Prostate gland (tissue), 2 donors: ENCODE data around the gene CFAP210. TPM values are rescaled to one million over a fixed set of nuclear protein-coding genes. Genes with fewer than 3 reads are reported as not detected.

Experiments
- DNase-seq: peaks from one replicate; pipeline ENCODE4 v3.0.0-alpha.2; 2019; ENCODE audit warnings: low spot score
- H3K27ac ChIP-seq, 2 donors: fragments of 200-600 bp; sonication (generic); 2 replicates each; pipeline ENCODE4 v1.5.1; 2017 to 2019
- H3K27me3 ChIP-seq: fragments of 200-600 bp; sonication (generic); replicated peaks from 2 replicates; pipeline ENCODE4 v1.5.1; 2019; ENCODE audit not compliant: insufficient read depth
- H3K36me3 ChIP-seq, 2 donors: fragments of 200-600 bp; sonication (generic); 1 replicate in 1 of 2; 2 replicates in 1 of 2; pipeline versions ENCODE4 v1.5.1 to v1.8.1; 2017 to 2019
- H3K4me1 ChIP-seq: fragments of 200-600 bp; sonication (generic); replicated peaks from 2 replicates; pipeline ENCODE4 v1.5.1; 2019
- H3K4me3 ChIP-seq, 2 donors: fragments of 200-600 bp; sonication (generic); 2 replicates each; pipeline ENCODE4 v1.5.1; 2017 to 2019
- H3K9me3 ChIP-seq: fragments of 200-600 bp; sonication (generic); 2 replicates; pipeline ENCODE4 v1.5.1; 2017
- CTCF ChIP-seq, 4 experiments: fragments of 200-600 bp in 2 of 4; fragments of 450-650 bp in 2 of 4; sonication (generic) in 2 of 4; IDR thresholded peaks; 1 replicate in 3 of 4; 2 replicates in 1 of 4; pipeline ENCODE4 v1.5.1; 2016 to 2019; ENCODE audit warnings: antibody characterized with exemption in 4 of 4, mild to moderate bottlenecking in 2 of 4, moderate library complexity in 2 of 4
- POLR2A ChIP-seq: fragments of 450-650 bp; IDR thresholded peaks from one replicate; pipeline ENCODE4 v1.6.1; 2016; ENCODE audit warnings: antibody characterized with exemption, mild to moderate bottlenecking
- POLR2AphosphoS5 ChIP-seq: sonication (generic); formaldehyde crosslinking; IDR thresholded peaks from one replicate; pipeline ENCODE4 v1.6.1; 2017; ENCODE audit warnings: antibody characterized with exemption
- WGBS: methylation state at CpG from one replicate; pipeline ENCODE4 v1.1.5; 2018; 5-methylcytosine and 5-hydroxymethylcytosine counted together
- intact Hi-C: fragments of 100-400 bp; cut with DNase I; formaldehyde crosslinking; loops from one replicate; pipeline ENCODE4 v1.14.2; 2022
- total RNA-seq, 2 donors: library from RNA; depleted of rRNA; stranded (reverse); fragments of >200 nt; gene quantifications; one replicate each; pipeline ENCODE4 v1.1.0, GENCODE V29; 2016

The CFAP210 gene
- 1 to 10 TPM in 1 of 2 donors, under 1 TPM in 1; 0.27 to 1.0 TPM for total RNA-seq

- no peaks in the 10 kb centered on the region for H3K4me1 ChIP-seq
- 1% methylated on average over 60 of the region's 63 CpGs for WGBS
- no peaks in the 10 kb centered on the region for H3K36me3 ChIP-seq
- no peaks in the 10 kb centered on the region for H3K27me3 ChIP-seq
- H3K9me3 ChIP-seq = no peaks in the 10 kb centered on the region
- intact Hi-C loops = loop anchor here (10.0 kb wide), 1 partner anchor 110 kb away; the partner anchor contains the start of gene PPIG
- TF ChIP-seq POLR2A = peak; percentile 85
- TF ChIP-seq CTCF (IDR thresholded peaks at IDR 0.05) = peak in 1 of 4 experiments; percentile 30
- TF ChIP-seq POLR2AphosphoS5 = peak; percentile 97
- peak within 1 kb of the TSS; percentile 89 to 91 for H3K27ac ChIP-seq
- DNase-seq = peak; percentile 99
- peak within 1 kb of the TSS; percentile 71 to 78 for H3K4me3 ChIP-seq
These were observed at the start of gene CFAP210, which contains the start of gene PHOSPHO2 for GRCh38 chr2:169694113-169694893. TSS of gene CFAP210 (minus strand) at chr2:169694405. CDS start at chr2:169694327, 78 bp downstream. TSS of gene PHOSPHO2 (plus strand) at chr2:169694469. CDS start at chr2:169700972, 6,503 bp downstream.

- Histone ChIP-seq H3K4me3 (no peak overlapping the region), H3K9me3 (no peaks in the 10 kb centered on the region), H3K27me3 (no peaks in the 10 kb centered on the region), H3K4me1 (no peaks in the 10 kb centered on the region), H3K27ac (no peak overlapping the region), H3K36me3 (no peaks in the 10 kb centered on the region)
- DNase-seq = no peak
- TF ChIP-seq POLR2AphosphoS5 (no peak), CTCF (IDR thresholded peaks at IDR 0.05) (no peak), POLR2A (no peak)
- intact Hi-C loops = no loop called here
- 80% methylated on average over 4 of the region's 4 CpGs for WGBS
These were observed 49.3 kb upstream of the CFAP210 start for GRCh38 chr2:169743549-169743948.

GRCh38 chr2:169739351-169739750 lies 45.1 kb upstream of the CFAP210 start:
- 74% methylated on average over 1 of the region's 1 CpG for WGBS
- no peak for TF ChIP-seq CTCF (IDR thresholded peaks at IDR 0.05)
- no peak for TF ChIP-seq POLR2A
- no peak for TF ChIP-seq POLR2AphosphoS5
- Histone ChIP-seq H3K27ac (no peak overlapping the region), H3K27me3 (no peaks in the 10 kb centered on the region), H3K4me3 (no peak overlapping the region), H3K4me1 (no peaks in the 10 kb centered on the region), H3K36me3 (no peaks in the 10 kb centered on the region), H3K9me3 (no peaks in the 10 kb centered on the region)
- intact Hi-C loops = no loop called here
- DNase-seq = no peak

GRCh38 chr2:169738566-169739229 lies 44.5 kb upstream of the CFAP210 start:
- no peaks in the 10 kb centered on the region for H3K4me1 ChIP-seq
- intact Hi-C loops = no loop called here
- no peak for TF ChIP-seq CTCF (IDR thresholded peaks at IDR 0.05)
- H3K27me3 ChIP-seq = no peaks in the 10 kb centered on the region
- DNase-seq = no peak
- no peaks in the 10 kb centered on the region for H3K9me3 ChIP-seq
- no peak overlapping the region for H3K4me3 ChIP-seq
- WGBS = 46% methylated on average over 4 of the region's 5 CpGs
- H3K27ac ChIP-seq = no peak overlapping the region
- no peaks in the 10 kb centered on the region for H3K36me3 ChIP-seq
